Stomach (tissue), 4 donors: Measurements from ENCODE around the gene ACKR3.

ENCODE experiments used
- CTCF ChIP-seq, 7 experiments: fragments of 450-650 bp in 4 of 7; fragments of 200-600 bp in 3 of 7; sonication (generic) in 3 of 7; IDR thresholded peaks; one replicate each; pipeline ENCODE4 v1.5.1; 2016 to 2019; ENCODE audit warnings: antibody characterized with exemption in 7 of 7, control low read depth in 2 of 7, mild to moderate bottlenecking in 1 of 7
- EP300 ChIP-seq: sonication (generic); formaldehyde crosslinking; IDR thresholded peaks from one replicate; pipeline ENCODE4 v1.6.1; 2017; ENCODE audit warnings: antibody characterized with exemption
- POLR2A ChIP-seq, 4 donors: fragments of 450-650 bp; IDR thresholded peaks; one replicate each; pipeline ENCODE4 v1.6.1; 2016; ENCODE audit warnings: antibody characterized with exemption in 4 of 4, control low read depth in 2 of 4, mild to moderate bottlenecking in 1 of 4, moderate library complexity in 1 of 4
- POLR2AphosphoS5 ChIP-seq, 3 donors: sonication (generic); formaldehyde crosslinking; IDR thresholded peaks; one replicate each; pipeline ENCODE4 v1.6.1; 2016; ENCODE audit warnings: antibody characterized with exemption in 3 of 3

- no peak for TF ChIP-seq CTCF (IDR thresholded peaks at IDR 0.05)
- TF ChIP-seq POLR2A (IDR thresholded peaks at IDR 0.05): no peak
- no peak for TF ChIP-seq POLR2AphosphoS5 (IDR thresholded peaks at IDR 0.05)
- no peak for TF ChIP-seq EP300
These were observed 16.9 kb upstream of the ACKR3 start for GRCh38 chr2:236552581-236553363.
